Measurements from ENCODE around the gene PRRC2A. TPM values are rescaled to one million over a fixed set of nuclear protein-coding genes. Genes with fewer than 3 reads are reported as not detected.
A peak's percentile ranks its signal among the peaks of the same experiment; 100 is the strongest.

Gene PRRC2A
- total RNA-seq, 6 donors from 2014 or later: 80.1 to 154 (median 125) TPM

- H3K36me3 ChIP-seq: peaks cover 2 to 26% (median 17%) of the 10 kb centered on the region in 4 donors
- WGBS, 2 donors: 75 to 80% methylated on average over 6 of the region's 6 CpGs
- ATAC-seq (ENCODE audit: low FRiP score in 2 of 2): no peak
Observed at GRCh38 chr6:31676904-31677303, 56.4 kb downstream of the PRRC2A start.

DNA sequence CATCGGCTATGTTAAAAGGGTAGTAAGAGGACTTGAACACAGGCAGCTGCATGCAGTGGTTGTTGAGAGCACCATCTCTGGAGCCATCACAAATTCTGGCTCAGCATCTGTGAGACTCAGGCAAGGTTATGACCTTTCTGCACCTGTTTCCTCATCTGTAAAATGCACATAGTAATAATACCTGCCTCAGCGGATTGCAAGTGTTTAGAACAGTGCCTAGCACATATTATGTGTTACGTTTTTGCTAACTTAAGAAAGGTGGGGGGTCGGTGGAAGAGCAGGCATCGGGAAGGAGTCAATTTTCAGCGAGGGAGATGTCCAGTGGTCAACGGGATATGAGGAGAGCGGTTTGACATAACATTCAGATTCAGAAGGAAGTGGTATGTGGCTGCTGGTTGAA is 57.4 kb downstream of the PRRC2A start:
- Histone ChIP-seq H3K9me3 (no peaks in the 10 kb centered on the region), H3K27me3 (no peaks in the 10 kb centered on the region)
- no peak for TF ChIP-seq POLR2AphosphoS5 (IDR thresholded peaks at IDR 0.05)
- TF ChIP-seq POLR2A (IDR thresholded peaks at IDR 0.05): no peak
- TF ChIP-seq EP300 (IDR thresholded peaks at IDR 0.05): no peak
- TF ChIP-seq CTCF (IDR thresholded peaks at IDR 0.05): no peak

More at GRCh38 chr6:31676904-31677303, 56.4 kb downstream of the PRRC2A start:
- H3K9me3 ChIP-seq: no peaks in the 10 kb centered on the region
- TF ChIP-seq CTCF (IDR thresholded peaks at IDR 0.05) (no peak), EP300 (IDR thresholded peaks at IDR 0.05) (no peak), POLR2AphosphoS5 (IDR thresholded peaks at IDR 0.05) (no peak), POLR2A (IDR thresholded peaks at IDR 0.05) (no peak)
- peaks cover 12 to 17% (median 14%) of the 10 kb centered on the region in 4 donors for H3K4me1 ChIP-seq
- no peaks in the 10 kb centered on the region for H3K27me3 ChIP-seq
- no peak overlapping the region for H3K27ac ChIP-seq
- DNase-seq: no peak
- H3K4me3 ChIP-seq: no peak overlapping the region

DNA sequence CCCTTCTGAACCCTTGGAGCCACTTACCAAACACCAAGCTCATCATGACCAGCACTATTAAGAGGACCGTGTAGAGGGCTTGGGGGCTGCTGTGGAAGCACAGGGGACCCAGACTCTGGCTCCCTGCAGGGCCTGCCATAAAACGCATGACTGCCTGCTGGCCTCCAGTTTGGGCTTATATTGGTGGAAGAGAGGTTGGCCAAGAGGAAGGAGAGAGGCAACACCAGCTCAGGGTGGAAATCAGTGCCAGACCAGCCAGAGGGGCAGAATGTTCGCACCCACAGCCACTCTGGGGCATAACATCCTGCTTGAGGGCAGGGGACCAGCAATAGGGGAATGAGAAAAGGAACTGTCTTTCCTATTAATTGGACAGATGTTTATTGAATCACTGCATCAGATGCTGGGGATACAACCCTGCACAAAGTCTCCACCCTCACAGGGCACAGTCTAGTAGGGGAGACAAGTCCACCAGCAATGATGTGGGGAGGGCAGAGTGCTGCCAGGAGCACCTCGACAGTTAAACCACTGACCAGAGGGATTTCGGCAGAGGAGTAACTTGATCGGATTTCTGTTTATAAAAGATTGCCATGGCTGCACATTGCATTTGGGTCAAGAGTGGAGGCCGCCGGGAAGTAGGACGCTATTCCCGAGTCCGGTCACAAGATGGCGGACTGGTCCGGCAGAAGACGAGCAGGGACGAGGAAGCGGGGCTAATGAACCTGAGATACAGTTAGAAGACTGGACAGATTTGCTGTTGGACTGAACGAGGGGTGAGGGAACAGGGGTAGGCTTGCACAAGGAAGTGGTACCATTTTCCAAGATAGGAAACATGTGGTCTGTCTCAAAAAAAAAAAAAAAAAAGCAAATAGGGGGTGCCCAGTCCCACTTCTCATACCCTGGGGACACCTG is 60.0 kb downstream of the PRRC2A start, which contains the start of gene LY6G5C:
Gene LY6G5C (minus strand): TSS at position 842 of the 909 bp plus-strand sequence. CDS start 694 bp downstream, at position 148.
- ATAC-seq (ENCODE audit: low FRiP score in 2 of 2): peak; percentile 88 to 94
- peaks cover 0 to 11% (median 0%) of the 10 kb centered on the region in 4 donors for H3K36me3 ChIP-seq
- DNase-seq: peak in 1 of 2 donors; percentile 93
- peaks cover 12 to 17% (median 14%) of the 10 kb centered on the region in 4 donors for H3K4me1 ChIP-seq
- H3K9me3 ChIP-seq: no peaks in the 10 kb centered on the region
- no peaks in the 10 kb centered on the region for H3K27me3 ChIP-seq
- WGBS, 2 donors: 12 to 13% methylated on average over 17 of the region's 17 CpGs
- peak within 1 kb of the TSS; percentile 41 to 60 (median 54) for H3K4me3 ChIP-seq
- H3K27ac ChIP-seq: peak within 1 kb of the TSS; percentile 50 to 88 (median 68)
- TF ChIP-seq CTCF (IDR thresholded peaks at IDR 0.05): peak; percentile 58 to 88 (median 70)
- no peak for TF ChIP-seq POLR2A (IDR thresholded peaks at IDR 0.05)
- TF ChIP-seq POLR2AphosphoS5 (IDR thresholded peaks at IDR 0.05): peak; percentile 34 to 50
- TF ChIP-seq EP300 (IDR thresholded peaks at IDR 0.05): no peak

More for the DNA sequence above, 57.4 kb downstream of the PRRC2A start:
- Histone ChIP-seq H3K4me1 (peaks cover 12 to 17% (median 14%) of the 10 kb centered on the region in 4 donors), H3K27ac (no peak overlapping the region), H3K36me3 (peaks cover 0 to 15% (median 7%) of the 10 kb centered on the region in 4 donors), H3K4me3 (no peak overlapping the region)
- DNase-seq (no peak), ATAC-seq (ENCODE audit: low FRiP score in 2 of 2) (no peak)
- WGBS, 2 donors: 70 to 73% methylated on average over 8 of the region's 8 CpGs

DNA sequence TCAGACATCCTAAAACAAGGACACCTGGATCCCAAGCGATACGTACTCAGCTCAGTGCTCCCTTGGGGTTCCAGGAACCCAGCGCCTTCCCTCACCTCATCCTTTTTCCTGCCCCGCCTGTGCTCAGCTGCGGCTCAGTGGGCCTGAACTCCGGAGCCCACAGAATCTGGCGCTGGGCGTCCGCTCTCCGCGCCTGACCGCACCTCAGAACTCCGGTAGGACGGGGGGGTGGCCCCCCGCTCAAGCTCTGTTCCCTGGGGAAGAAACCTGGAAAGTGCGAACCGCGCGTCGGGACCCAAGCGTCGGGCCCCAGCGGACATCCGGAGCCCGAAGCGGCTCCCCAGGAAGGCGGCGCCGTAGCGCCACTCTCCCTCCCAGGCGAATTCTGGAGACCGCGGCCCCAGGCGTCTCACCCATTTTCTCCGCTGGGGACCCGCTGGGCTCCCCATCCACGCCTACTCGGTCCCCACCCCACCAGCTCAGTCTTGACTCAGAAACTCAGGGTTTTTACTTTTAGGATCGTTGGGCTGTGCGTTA is 60.7 kb downstream of the PRRC2A start:
- H3K27ac ChIP-seq: peak overlapping the region; percentile 50 to 88 (median 68)
- 2% methylated on average over 12 to 26 of the region's 40 CpGs for WGBS, 2 donors
- peak; percentile 54 to 88 for DNase-seq

More for the DNA sequence above, 60.7 kb downstream of the PRRC2A start:
- H3K4me1 ChIP-seq: peaks cover 12 to 17% (median 14%) of the 10 kb centered on the region in 4 donors
- H3K4me3 ChIP-seq: peak overlapping the region; percentile 41 to 60 (median 54)
- ATAC-seq (ENCODE audit: low FRiP score in 2 of 2): peak; percentile 32 to 71
- no peaks in the 10 kb centered on the region for H3K27me3 ChIP-seq
- TF ChIP-seq POLR2A (IDR thresholded peaks at IDR 0.05) (peak in 1 of 4 donors; percentile 31), EP300 (IDR thresholded peaks at IDR 0.05) (no peak), CTCF (IDR thresholded peaks at IDR 0.05) (peak in 3 of 6 experiments; percentile 33 to 48 (median 35)), POLR2AphosphoS5 (IDR thresholded peaks at IDR 0.05) (no peak)
- H3K9me3 ChIP-seq: no peaks in the 10 kb centered on the region
- peaks cover 0 to 17% (median under 1%) of the 10 kb centered on the region in 4 donors for H3K36me3 ChIP-seq

Measured in upper lobe of left lung (tissue), 6 donors.